ENCODE measurements around the gene ETV3L.

DNA sequence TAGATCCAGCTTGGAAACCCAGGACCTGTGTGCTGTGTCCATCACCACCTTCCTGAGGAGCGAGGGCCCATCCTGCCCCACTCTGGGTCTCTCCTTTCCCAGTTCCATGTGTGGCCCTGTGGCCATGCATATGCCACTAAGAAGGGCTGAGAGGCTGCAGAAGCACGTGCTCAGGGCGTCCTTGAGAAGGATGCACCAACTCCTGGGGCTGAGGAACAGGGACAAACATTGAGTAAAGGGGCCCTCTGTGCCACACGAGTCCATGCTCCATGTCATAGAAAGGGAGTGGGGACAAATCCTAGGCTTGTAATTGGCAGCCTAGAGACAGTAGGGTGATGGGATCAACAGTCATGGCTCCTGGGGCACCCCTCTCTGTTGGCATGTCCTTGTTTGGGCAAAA is 8.4 kb downstream of the ETV3L start:
- TF ChIP-seq, protein P1, sequence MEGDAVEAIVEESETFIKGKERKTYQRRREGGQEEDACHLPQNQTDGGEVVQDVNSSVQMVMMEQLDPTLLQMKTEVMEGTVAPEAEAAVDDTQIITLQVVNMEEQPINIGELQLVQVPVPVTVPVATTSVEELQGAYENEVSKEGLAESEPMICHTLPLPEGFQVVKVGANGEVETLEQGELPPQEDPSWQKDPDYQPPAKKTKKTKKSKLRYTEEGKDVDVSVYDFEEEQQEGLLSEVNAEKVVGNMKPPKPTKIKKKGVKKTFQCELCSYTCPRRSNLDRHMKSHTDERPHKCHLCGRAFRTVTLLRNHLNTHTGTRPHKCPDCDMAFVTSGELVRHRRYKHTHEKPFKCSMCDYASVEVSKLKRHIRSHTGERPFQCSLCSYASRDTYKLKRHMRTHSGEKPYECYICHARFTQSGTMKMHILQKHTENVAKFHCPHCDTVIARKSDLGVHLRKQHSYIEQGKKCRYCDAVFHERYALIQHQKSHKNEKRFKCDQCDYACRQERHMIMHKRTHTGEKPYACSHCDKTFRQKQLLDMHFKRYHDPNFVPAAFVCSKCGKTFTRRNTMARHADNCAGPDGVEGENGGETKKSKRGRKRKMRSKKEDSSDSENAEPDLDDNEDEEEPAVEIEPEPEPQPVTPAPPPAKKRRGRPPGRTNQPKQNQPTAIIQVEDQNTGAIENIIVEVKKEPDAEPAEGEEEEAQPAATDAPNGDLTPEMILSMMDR (IDR thresholded peaks at IDR 0.05 in 4 of 5, conservative IDR thresholded peaks at IDR 0.05 in 1 of 5) = no peak
- TF ChIP-seq POLR2A (IDR thresholded peaks at IDR 0.05) = no peak

Measured in gastrocnemius medialis (tissue), 4 donors.